ENCODE data around the gene TMEM131. TPM values are rescaled to one million over a fixed set of nuclear protein-coding genes. Genes with fewer than 3 reads are reported as not detected.

Gene TMEM131
- total and polyA plus RNA-seq, 10 of the 15 experiments (the other 5 are each of a cell fraction or from before 2014, with no cell fraction given), result 6.0 to 48.2 (median 23.2) TPM

GRCh38 chr2:97714950-97715652, 280.6 kb downstream of the TMEM131 start:
- BruUV-seq (replicated peaks), result no TSS peak
- ATAC-seq, result no peak
- no peak overlapping the region for H2AFZ ChIP-seq (ENCODE audit: control insufficient read depth, low read depth, low read length)
- no peak overlapping the region for H3K4me2 ChIP-seq (ENCODE audit: control insufficient read depth, insufficient read depth)
- TF ChIP-seq FOXM1 (IDR thresholded peaks at IDR 0.05; ENCODE audit: low read depth, low read length), result no peak
- TF ChIP-seq SREBF1 (IDR thresholded peaks at IDR 0.05; ENCODE audit: low read length), result no peak
- TF ChIP-seq HDGF (IDR thresholded peaks at IDR 0.05), result no peak
- no peak for TF ChIP-seq RFX5 (IDR thresholded peaks at IDR 0.05; ENCODE audit: low read depth, low read length)
- TF ChIP-seq JUND (IDR thresholded peaks at IDR 0.05; ENCODE audit: low read depth, low read length), result no peak
- TF ChIP-seq SPI1 (IDR thresholded peaks at IDR 0.05; ENCODE audit: borderline replicate concordance, insufficient read depth, low read depth, low read length), result no peak
- no peak for TF ChIP-seq E2F8 (IDR thresholded peaks at IDR 0.05; ENCODE audit: low read depth, partially characterized antibody)
- no peak for TF ChIP-seq POLR2A (IDR thresholded peaks at IDR 0.05; ENCODE audit: low read depth, low read length)
- TF ChIP-seq PML (IDR thresholded peaks at IDR 0.05; ENCODE audit: low read length), result no peak
- TF ChIP-seq ZNF207 (IDR thresholded peaks at IDR 0.05; ENCODE audit: borderline replicate concordance), result no peak
- no peak for TF ChIP-seq HSF1 (IDR thresholded peaks at IDR 0.05; ENCODE audit: low read depth, low read length)
- TF ChIP-seq MYB (IDR thresholded peaks at IDR 0.05; ENCODE audit: borderline replicate concordance, low read depth, low read length), result no peak
- no peak for TF ChIP-seq BMI1 (IDR thresholded peaks at IDR 0.05; ENCODE audit: borderline replicate concordance)
- no peak for TF ChIP-seq CBX3 (IDR thresholded peaks at IDR 0.05; ENCODE audit: borderline replicate concordance, low read depth)
- TF ChIP-seq POU2F2 (IDR thresholded peaks at IDR 0.05; ENCODE audit: borderline replicate concordance, low read depth, low read length), result no peak
- no peak for TF ChIP-seq TARDBP (IDR thresholded peaks at IDR 0.05; ENCODE audit: borderline replicate concordance)
- TF ChIP-seq GATAD2B (conservative IDR thresholded peaks at IDR 0.05; ENCODE audit: low read depth), result no peak
- TF ChIP-seq BACH1 (IDR thresholded peaks at IDR 0.05; ENCODE audit: borderline replicate concordance), result no peak
- no peak for TF ChIP-seq NBN (IDR thresholded peaks at IDR 0.05)
- no peak for TF ChIP-seq SP1 (IDR thresholded peaks at IDR 0.05; ENCODE audit: low read depth, low read length)
- intact Hi-C loops (cut with micrococcal nuclease; ENCODE audit: unreplicated experiment) (no loop called here), in situ Hi-C loops (cut with MboI) (no loop called here)
- ChIA-PET POLR2A (no interaction called here), SMC1A (ENCODE audit: uncharacterized antibody, unreplicated experiment) (no interaction called here), CTCF (interaction anchor here (0.8 kb wide), 1 partner anchor 15 kb away, joined by 4 read pairs; no protein-coding TSS in a partner anchor), RAD21 (ENCODE audit: unreplicated experiment) (no interaction called here)
- H3K79me2 ChIP-seq (ENCODE audit: control insufficient read depth, insufficient read depth, low read length), result no peaks in the 10 kb centered on the region
- no peaks in the 10 kb centered on the region for H3K9me3 ChIP-seq (replicated peaks; ENCODE audit: control insufficient read depth, insufficient read depth, low read length)
- WGBS (ENCODE audit: insufficient coverage, insufficient replicate concordance, low lambda C conversion rate, missing lambda C conversion rate), result 67% methylated on average over 13 of the region's 13 CpGs
- H3K27me3 ChIP-seq (replicated peaks in 1 of 2; ENCODE audit: control insufficient read depth in 2 of 2, insufficient read depth in 2 of 2, low read length in 1 of 2), result no peaks in the 10 kb centered on the region
- H3K36me3 ChIP-seq (ENCODE audit: control insufficient read depth in 2 of 2, insufficient read depth in 2 of 2, low read length in 1 of 2), result no peaks in the 10 kb centered on the region
- peaks cover 12% of the 10 kb centered on the region; the same call in 1 of the 2 replicates for H3K4me1 ChIP-seq (ENCODE audit: control insufficient read depth, insufficient read depth, low read length)
- H3K4me3 ChIP-seq, result no peak overlapping the region
- no peak overlapping the region for H3K9ac ChIP-seq (ENCODE audit: control insufficient read depth, insufficient read depth, low read length)
- H3K27ac ChIP-seq (ENCODE audit: control insufficient read depth, insufficient read depth), result no peak overlapping the region
- no peak for FAIRE-seq
- no peak for DNase-seq (ENCODE audit: low read depth, low spot score)
- no peaks in the 10 kb centered on the region for H4K20me1 ChIP-seq (ENCODE audit: control insufficient read depth, insufficient read depth)

Data from GM12878 (cell line).